ENCODE results near the gene PIAS1.

Gene PIAS1

DNA sequence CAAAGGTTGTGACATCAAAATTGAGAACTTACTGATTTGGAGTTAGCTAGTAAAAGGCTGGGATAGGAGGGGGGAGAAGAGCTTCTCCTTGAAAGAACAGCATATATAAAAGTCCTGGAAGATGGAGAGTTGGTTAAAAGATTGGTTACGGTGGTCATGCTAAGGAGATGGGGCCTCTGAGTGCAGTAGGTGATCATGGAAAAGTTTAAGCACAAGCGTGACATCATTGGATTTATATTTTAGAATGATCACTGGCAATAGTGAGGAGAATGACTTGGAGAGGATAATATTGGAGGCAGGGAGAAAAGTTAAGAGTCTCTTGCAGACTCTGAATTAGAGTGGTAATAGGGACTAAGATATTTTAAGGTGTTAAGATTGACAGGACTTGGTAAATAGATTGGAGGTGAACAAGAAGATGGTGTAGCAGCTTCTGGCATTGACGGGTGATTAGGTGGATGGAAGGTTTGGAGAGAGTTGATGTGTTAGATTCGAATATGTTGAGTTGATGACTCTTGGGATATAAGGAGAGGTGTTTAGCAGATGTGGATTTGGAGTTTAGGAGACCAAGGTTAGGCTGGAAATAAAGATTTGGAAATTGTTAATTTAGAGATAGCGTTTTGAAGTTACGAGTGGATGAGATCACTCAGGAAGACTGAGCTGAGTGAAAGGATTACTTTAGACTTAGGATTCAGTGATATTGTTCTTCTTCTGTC lies 19.6 kb downstream of the PIAS1 start:
- DNase-seq, result no peak

DNA sequence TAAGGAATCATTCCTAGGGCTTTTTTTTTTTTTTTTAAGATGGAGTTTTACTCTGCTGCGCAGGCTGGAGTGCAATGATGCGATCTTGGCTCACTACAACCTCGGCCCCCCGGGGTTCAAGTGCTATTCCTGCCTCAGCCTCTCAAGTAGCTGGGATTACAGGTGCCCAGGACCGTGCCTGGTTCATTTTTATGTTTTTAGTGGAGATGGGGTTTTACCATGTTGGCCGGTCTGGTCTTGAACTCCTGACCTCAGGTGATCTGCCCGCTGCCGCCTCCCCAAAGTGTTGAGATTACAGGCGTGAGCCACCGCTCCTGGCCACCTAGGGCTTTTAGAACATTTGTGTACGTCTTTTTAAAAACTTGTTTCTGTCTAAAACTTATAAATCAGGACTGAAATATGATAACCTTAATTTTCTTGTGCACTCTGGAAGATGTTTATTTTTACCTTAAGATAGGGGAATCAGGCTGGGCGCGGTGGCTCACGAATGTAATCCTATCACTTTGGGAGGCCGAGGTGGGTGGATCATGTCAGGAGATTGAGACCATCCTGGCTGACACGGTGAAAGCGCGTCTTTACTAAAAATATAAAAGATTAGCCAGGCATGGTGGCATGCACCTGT lies 21.8 kb downstream of the PIAS1 start:
- DNase-seq, result no peak

- no peak for DNase-seq
Observed at GRCh38 chr15:68078365-68078764, 24.2 kb downstream of the PIAS1 start.

- no peak for DNase-seq
Observed at GRCh38 chr15:68080334-68080733, 26.2 kb downstream of the PIAS1 start.

DNA sequence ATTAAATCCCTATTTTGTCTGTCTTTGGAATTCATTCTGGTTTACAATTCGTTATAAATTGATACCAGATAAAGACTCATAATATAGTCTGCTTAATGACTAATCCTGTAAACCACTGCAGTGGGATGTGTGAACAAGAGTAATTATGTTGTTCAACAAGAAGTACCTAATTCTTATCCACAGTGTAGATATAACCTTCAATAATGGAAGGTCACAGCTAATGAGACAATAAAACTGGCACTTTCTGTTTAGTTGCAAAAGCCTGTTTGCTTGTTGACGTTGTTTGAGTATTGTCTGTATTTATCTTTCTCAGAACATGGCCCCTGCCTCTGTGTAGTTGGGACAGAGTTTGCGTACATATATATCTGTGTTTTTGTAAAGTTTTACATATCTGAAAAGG lies 26.7 kb downstream of the PIAS1 start:
- DNase-seq, result no peak

GRCh38 chr15:68081869-68082505 lies 27.9 kb downstream of the PIAS1 start:
- peak in 1 of 2 experiments; percentile 32 for DNase-seq

GRCh38 chr15:68082735-68083134 lies 28.6 kb downstream of the PIAS1 start:
- no peak for DNase-seq

DNA sequence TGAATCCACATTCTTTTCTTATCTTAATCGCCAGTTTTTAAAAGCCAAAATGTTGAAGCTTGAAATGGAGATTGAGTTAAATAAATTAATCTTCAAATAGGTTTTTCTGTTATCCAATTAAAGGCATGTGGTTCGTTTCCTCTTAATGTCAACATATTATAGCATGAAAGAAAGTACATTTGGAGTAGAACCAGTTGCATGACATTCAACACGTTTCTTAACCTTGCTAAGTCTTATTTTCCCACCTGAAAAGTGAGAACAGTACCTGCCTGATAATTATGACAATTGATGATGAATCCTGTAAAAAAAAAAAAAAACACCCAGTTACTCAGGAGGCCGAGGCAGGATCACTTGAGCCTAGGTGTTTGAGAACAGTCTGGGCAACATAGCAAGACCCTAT lies 29.3 kb downstream of the PIAS1 start:
- DNase-seq, result no peak

GRCh38 chr15:68085052-68085451 lies 30.9 kb downstream of the PIAS1 start:
- no peak for DNase-seq

DNA sequence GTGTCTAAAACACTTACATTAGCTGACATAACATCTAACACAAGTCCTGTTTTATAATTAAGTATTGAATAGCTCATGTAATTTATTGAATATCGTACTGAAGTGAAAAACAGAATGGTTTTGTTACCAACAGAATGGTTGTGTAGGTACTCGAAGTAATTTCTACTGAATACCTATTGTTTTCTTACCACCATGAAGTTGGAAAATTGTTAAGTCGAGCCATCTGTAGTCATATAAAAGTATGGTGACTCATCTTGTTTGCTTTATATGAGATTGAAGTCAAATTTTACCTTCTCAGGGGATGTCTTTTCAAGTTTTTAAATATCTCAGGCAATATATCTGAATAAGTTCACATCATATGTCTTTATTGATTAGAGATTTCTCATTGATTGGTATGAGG lies 37.6 kb downstream of the PIAS1 start:
- DNase-seq, result no peak

GRCh38 chr15:68096099-68096498 lies 42.0 kb downstream of the PIAS1 start:
- no peak for DNase-seq

DNA sequence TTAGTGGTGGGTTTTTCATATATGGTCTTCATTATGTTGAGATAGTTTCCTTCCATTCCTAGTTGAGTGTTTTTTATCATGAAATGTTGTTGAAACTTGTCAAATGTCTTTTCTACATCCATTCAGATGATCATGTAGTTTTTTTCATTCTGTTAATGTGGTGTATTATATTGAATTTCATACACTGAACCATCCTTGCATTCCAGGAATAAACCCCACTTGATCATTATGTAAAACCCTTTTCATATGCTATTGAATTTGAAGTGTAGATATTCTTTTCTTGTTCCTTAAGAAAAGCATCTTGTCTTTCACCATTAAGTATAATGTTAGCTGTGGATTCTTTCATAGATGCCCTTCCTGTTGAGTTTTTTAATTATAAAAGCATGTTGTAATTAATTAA lies 42.9 kb downstream of the PIAS1 start:
- peak in 1 of 2 experiments; percentile 7 for DNase-seq

GRCh38 chr15:68098465-68098864 lies 44.4 kb downstream of the PIAS1 start:
- no peak for DNase-seq

GRCh38 chr15:68100194-68100593 lies 46.1 kb downstream of the PIAS1 start:
- DNase-seq, result no peak

GRCh38 chr15:68103603-68104002 lies 49.5 kb downstream of the PIAS1 start:
- DNase-seq, result no peak

DNA sequence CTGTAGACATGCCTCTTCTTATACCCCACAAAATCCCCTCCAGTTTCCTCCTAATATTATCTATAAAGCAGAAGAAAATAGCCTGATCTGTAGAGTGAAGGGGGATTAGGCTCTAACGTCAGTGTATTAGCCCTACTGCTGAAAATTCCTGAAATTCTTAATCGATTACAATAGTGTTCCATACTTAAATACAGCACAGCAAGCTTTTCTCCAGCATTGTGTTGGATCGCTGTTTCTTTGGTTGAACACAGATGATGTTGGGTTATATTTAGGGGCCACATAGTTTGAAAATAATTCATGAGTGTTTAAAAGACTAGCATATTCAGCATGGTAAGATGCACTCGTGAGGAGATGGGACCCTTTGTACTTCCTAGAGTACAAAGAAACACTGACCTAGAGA lies 52.5 kb downstream of the PIAS1 start:
- DNase-seq, result no peak

GRCh38 chr15:68107142-68107541 lies 53.0 kb downstream of the PIAS1 start:
- no peak for DNase-seq

DNA sequence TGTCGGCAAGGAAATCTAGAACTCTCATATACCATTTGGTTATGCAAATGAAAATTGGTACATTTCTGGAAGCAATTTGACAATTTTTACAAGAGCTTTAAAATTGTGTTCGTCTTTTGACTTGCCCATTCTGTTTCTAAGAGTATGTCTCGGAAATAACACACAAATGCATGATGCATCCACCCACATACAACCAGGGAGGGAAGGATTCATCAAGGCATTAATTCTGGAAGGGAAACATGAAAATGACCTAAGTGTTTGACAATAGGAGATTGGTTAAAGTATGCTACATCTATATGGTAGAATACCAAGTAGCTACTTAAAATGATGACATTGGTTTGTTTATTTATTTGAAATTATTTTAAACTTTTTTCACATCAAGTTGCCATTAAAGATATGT lies 58.6 kb downstream of the PIAS1 start:
- no peak for DNase-seq

- no peak for DNase-seq
Observed at GRCh38 chr15:68113273-68113672, 59.2 kb downstream of the PIAS1 start.

DNA sequence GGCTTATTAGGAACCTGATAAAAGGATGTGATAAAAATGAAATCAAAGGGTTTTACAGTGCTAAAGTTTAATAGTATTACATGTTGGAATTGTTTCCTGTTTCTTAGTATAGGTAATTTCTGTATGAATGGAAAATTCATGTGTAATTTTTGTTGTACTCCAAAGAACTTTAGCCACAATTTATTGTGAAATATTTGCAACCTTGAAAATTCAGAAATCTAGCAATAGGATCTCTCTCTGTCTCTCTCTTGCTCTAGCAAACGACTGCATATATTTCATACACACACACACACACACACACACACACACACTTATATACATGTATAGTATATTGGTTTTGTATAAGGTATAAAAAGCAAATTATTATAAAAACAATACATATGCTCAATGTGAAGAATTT lies 59.6 kb downstream of the PIAS1 start:
- DNase-seq, result no peak

- peak; percentile 14 to 26 for DNase-seq
Observed at GRCh38 chr15:68114356-68114755, 60.2 kb downstream of the PIAS1 start.

DNA sequence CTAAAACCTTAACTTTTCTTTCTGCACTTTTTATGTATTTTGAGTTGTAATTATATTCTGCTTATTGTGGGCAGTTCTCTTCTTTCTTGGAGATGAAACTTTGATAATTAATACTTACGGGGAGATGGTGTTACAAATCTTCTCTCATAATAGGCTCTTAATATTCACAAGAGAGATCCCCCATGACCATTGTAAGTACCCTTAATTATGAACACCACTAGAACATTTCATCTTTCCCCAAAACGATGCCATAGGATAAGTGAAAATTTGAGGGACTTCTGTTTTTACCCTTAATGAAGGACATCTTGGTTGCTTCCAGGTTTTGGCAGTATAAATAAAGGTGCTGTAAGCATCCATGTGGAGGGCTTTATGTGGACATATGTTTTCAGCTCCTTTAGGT lies 60.7 kb downstream of the PIAS1 start:
- no peak for DNase-seq

GRCh38 chr15:68124700-68125099 lies 70.6 kb downstream of the PIAS1 start:
- no peak for DNase-seq

DNA sequence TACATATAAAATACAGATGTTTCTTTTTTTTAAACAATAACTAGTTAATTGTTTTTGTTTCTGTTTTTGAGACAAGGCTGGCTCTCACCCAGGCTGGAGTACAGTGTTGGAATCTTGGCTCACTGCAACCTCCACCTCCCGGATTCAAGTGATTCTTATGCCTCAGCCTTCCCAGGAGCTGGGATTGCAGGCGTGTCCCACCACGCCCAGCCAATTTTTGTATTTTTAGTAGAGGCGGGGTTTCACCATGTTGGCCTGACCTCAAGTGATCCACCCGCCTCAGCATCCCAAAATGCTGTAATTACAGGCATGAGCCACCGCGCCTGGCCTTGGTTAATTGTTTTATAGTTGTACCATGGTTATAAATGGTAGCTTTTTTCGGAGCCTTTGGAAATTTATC lies 72.3 kb downstream of the PIAS1 start:
- DNase-seq, result no peak

All from Kasumi-1 (cell line).